GM12878 (cell line): ENCODE data around the gene BSN. TPM values are rescaled to one million over a fixed set of nuclear protein-coding genes. Genes with fewer than 3 reads are reported as not detected.

Experiments used
- ATAC-seq: fragments of 200-7000 bp; cut with Tn5 transposase; 3 replicates; pipeline ENCODE4 v1.9.1; 2020; ENCODE audit warnings: mild to moderate bottlenecking, moderate library complexity
- BruUV-seq: library from RNA; stranded (reverse); fragments of 400-500 nt; replicated peaks from 2 replicates; lab custom pipeline; 2021; lab: Mats Ljungman, UMichigan
- CTCF ChIA-PET: fragments of 300-600 bp; sonication (Branson Sonifier 250); formaldehyde crosslinking; extraction: SDS; loops from one replicate; lab custom pipeline; 2021; ENCODE audit warnings: inconsistent platforms; lab: Yijun Ruan, JAX
- POLR2A ChIA-PET: fragments of 350-600 bp; formaldehyde crosslinking; extraction: SDS; loops from one replicate; lab custom pipeline; 2021; ENCODE audit warnings: inconsistent platforms; lab: Charles Lee
- RAD21 ChIA-PET: fragments of 300-600 bp; sonication (Branson Sonifier 250); formaldehyde crosslinking; loops from one replicate; lab custom pipeline; 2023; ENCODE audit warnings: antibody characterized with exemption; ENCODE audit not compliant: unreplicated experiment; lab: Charles Lee
- SMC1A ChIA-PET: fragments of 300-600 bp; sonication (Branson Sonifier 250); formaldehyde crosslinking; loops from one replicate; lab custom pipeline; 2023; ENCODE audit not compliant: unreplicated experiment, uncharacterized antibody; lab: Charles Lee
- DNase-seq: peaks from one replicate; pipeline ENCODE4 v3.0.0-alpha.2; 2011; ENCODE audit warnings: low read depth, low spot score
- FAIRE-seq: peaks from 3 replicates; lab custom pipeline; 2011; peaks lifted over from hg19 to GRCh38; lab: Jason Lieb, UNC
- H2AFZ ChIP-seq: 2 replicates; pipeline ENCODE4 v1.6.0; 2011; ENCODE audit warnings: low read depth, low read length, control low read depth; ENCODE audit not compliant: control insufficient read depth
- H3K27ac ChIP-seq: 2 replicates; pipeline ENCODE4 v1.5.1; 2011; ENCODE audit warnings: control low read depth; ENCODE audit not compliant: control insufficient read depth, insufficient read depth
- H3K27me3 ChIP-seq, 2 experiments: replicated peaks in 1 of 2; 2 replicates each; pipeline versions ENCODE4 v1.6.0 to v1.6.1; 2011; ENCODE audit warnings: low read length in 1 of 2; ENCODE audit not compliant: control insufficient read depth in 2 of 2, insufficient read depth in 2 of 2
- H3K36me3 ChIP-seq, 2 experiments: 2 replicates each; pipeline ENCODE4 v1.5.1; 2011; ENCODE audit warnings: low read length in 1 of 2; ENCODE audit not compliant: control insufficient read depth in 2 of 2, insufficient read depth in 2 of 2
- H3K4me1 ChIP-seq: 2 replicates; pipeline ENCODE4 v1.6.1; 2011; ENCODE audit warnings: mild to moderate bottlenecking, low read length, moderate library complexity, mixed read lengths; ENCODE audit not compliant: control insufficient read depth, insufficient read depth
- H3K4me2 ChIP-seq: 2 replicates; pipeline ENCODE4 v1.6.0; 2011; ENCODE audit warnings: control low read depth; ENCODE audit not compliant: control insufficient read depth, insufficient read depth
- H3K4me3 ChIP-seq: fragments of 200-600 bp; sonication (generic); 2 replicates; pipeline ENCODE4 v1.5.1; 2016
- H3K79me2 ChIP-seq: 2 replicates; pipeline ENCODE4 v1.6.0; 2011; ENCODE audit warnings: low read length; ENCODE audit not compliant: control insufficient read depth, insufficient read depth
- H3K9ac ChIP-seq: 2 replicates; pipeline ENCODE4 v1.8.0; 2011; ENCODE audit warnings: low read length, control low read depth, mixed read lengths; ENCODE audit not compliant: control insufficient read depth, insufficient read depth
- H3K9me3 ChIP-seq: replicated peaks from 3 replicates; pipeline ENCODE4 v1.5.1; 2011; ENCODE audit warnings: mild to moderate bottlenecking, low read length; ENCODE audit not compliant: control insufficient read depth, insufficient read depth
- H4K20me1 ChIP-seq: 2 replicates; pipeline ENCODE4 v1.6.0; 2011; ENCODE audit not compliant: control insufficient read depth, insufficient read depth
- BMI1 ChIP-seq: fragments of 450-650 bp; IDR thresholded peaks from 2 replicates; pipeline ENCODE4 v1.6.1; 2016; ENCODE audit warnings: mild to moderate bottlenecking, moderate library complexity, borderline replicate concordance
- FOXM1 ChIP-seq: IDR thresholded peaks from 2 replicates; pipeline ENCODE4 v1.6.1; 2012; ENCODE audit warnings: low read depth, mild to moderate bottlenecking, inconsistent platforms, low read length, moderate library complexity
- RUNX3 ChIP-seq: IDR thresholded peaks from 2 replicates; pipeline ENCODE4 v1.6.1; 2012; ENCODE audit warnings: low read length, inconsistent platforms
- ZBTB4 ChIP-seq: fragments of 450-650 bp; formaldehyde crosslinking; IDR thresholded peaks from 2 replicates; pipeline ENCODE4 v1.4.0; 2022; ENCODE audit warnings: mild to moderate bottlenecking, moderate library complexity
- ZNF687 ChIP-seq: fragments of 450-650 bp; IDR thresholded peaks from 2 replicates; pipeline ENCODE4 v1.6.1; 2017; ENCODE audit warnings: mild to moderate bottlenecking, moderate library complexity
- ZZZ3 ChIP-seq: IDR thresholded peaks from 2 replicates; pipeline ENCODE4 v1.6.1; 2011; ENCODE audit warnings: low read depth; ENCODE audit not compliant: control insufficient read depth, insufficient read length
- WGBS: methylation state at CpG from one replicate; pipeline ENCODE4 v1.1.6; 2016; ENCODE audit warnings: low lambda C conversion rate; ENCODE audit not compliant: insufficient replicate concordance, insufficient coverage; ENCODE audit errors: missing lambda C conversion rate; 5-methylcytosine and 5-hydroxymethylcytosine counted together
- in situ Hi-C: fragments of 300-500 bp; cut with MboI; formaldehyde crosslinking; loops from 9 replicates; pipeline ENCODE4 v1.14.3; 2018; ENCODE audit warnings: mixed read lengths
- intact Hi-C: fragments of 100-400 bp; cut with micrococcal nuclease; formaldehyde crosslinking; loops from one replicate; pipeline ENCODE4 v1.14.2; 2022; ENCODE audit not compliant: unreplicated experiment
- polyA plus RNA-seq, 11 experiments: library from polyadenylated mRNA; depleted of rRNA in 4 of 11; unstranded in 6 of 11; stranded (reverse) in 5 of 11; fragments of >200 nt; fragmentation: Nextera tagmentation in 4 of 11; fragmentation: Illumina TruSeq in 1 of 11; extraction: Ambion mirVana in 4 of 11; extraction: Trizol in 1 of 11; gene quantifications; 1 replicate in 1 of 11; 2 replicates in 10 of 11; pipeline versions ENCODE4 v1.2.1 to v1.2.3, GENCODE V29; 2011 to 2016; ENCODE audit warnings: inconsistent platforms in 2 of 11, missing spikeins in 2 of 11, low read depth in 1 of 11
- total RNA-seq, 4 experiments: library from RNA; depleted of rRNA in 3 of 4; stranded (reverse); fragments of >200 nt in 3 of 4; fragmentation: Illumina TruSeq in 1 of 4; extraction: Trizol in 1 of 4; gene quantifications; 2 replicates each; pipeline versions ENCODE4 v1.2.1 to v1.2.3, GENCODE V29; 2013 to 2021
- TF ChIP-seq, protein P1 (sequence below): IDR thresholded peaks from 2 replicates; pipeline ENCODE4 v1.6.1; 2011; ENCODE audit warnings: low read depth, low read length, improper control_type of control experiment, borderline replicate concordance

BSN gene
- total and polyA plus RNA-seq, 10 of the 15 experiments (the other 5 are each of a cell fraction or from before 2014, with no cell fraction given): under 0.01 to 0.19 (median 0.05) TPM; not detected in 1

- TF ChIP-seq, protein P1, sequence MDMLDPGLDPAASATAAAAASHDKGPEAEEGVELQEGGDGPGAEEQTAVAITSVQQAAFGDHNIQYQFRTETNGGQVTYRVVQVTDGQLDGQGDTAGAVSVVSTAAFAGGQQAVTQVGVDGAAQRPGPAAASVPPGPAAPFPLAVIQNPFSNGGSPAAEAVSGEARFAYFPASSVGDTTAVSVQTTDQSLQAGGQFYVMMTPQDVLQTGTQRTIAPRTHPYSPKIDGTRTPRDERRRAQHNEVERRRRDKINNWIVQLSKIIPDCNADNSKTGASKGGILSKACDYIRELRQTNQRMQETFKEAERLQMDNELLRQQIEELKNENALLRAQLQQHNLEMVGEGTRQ: no peak
- TF ChIP-seq ZZZ3 (no peak), ZBTB4 (CRISPR knock-in tag) (no peak), BMI1 (no peak)
These were observed 163.9 kb downstream of the BSN start (continued) for GRCh38 chr3:49717959-49718857.

- Histone ChIP-seq H3K9ac (peak overlapping the region; percentile 30; the same call in 1 of the 2 replicates), H3K79me2 (peaks cover 18% of the 10 kb centered on the region), H4K20me1 (no peaks in the 10 kb centered on the region), H2AFZ (no peak overlapping the region; the same call in 1 of the 2 replicates), H3K4me3 (no peak overlapping the region; the same call in 1 of the 2 replicates), H3K27ac (no peak overlapping the region), H3K4me1 (peaks cover 14% of the 10 kb centered on the region), H3K9me3 (no peaks in the 10 kb centered on the region; the same call in 2 of the 3 replicates), H3K27me3 (no peaks in the 10 kb centered on the region), H3K36me3 (peaks cover 3 to 9% of the 10 kb centered on the region in 2 experiments; a peak in 3 of 4 replicates), H3K4me2 (peak overlapping the region; percentile 95)
- ChIA-PET RAD21 (interaction anchor here (1.3 to 1.4 kb wide), 2 partner anchors 85 to 179 kb away, joined by 3 read pairs; partner anchors contain the start of gene INKA1), SMC1A (no interaction called here), POLR2A (interaction anchor here (0.6 kb wide), 1 partner anchor 1907 kb away, joined by 5 read pairs; no protein-coding TSS in a partner anchor)
- intact Hi-C loops (no loop called here), in situ Hi-C loops (no loop called here)
- no peak for DNase-seq
- no TSS peak for BruUV-seq
- no peak for FAIRE-seq
- no peak for ATAC-seq
- WGBS: 45% methylated on average over 33 of the region's 33 CpGs
- TF ChIP-seq ZNF687 (no peak), RUNX3 (0 out of 2 replicates have a peak, but pooled peaks have one; percentile 3), FOXM1 (no peak)
- TF ChIP-seq, all 136 proteins: peak for 1
- CTCF ChIA-PET: interaction anchor here (0.5 to 1.9 kb wide), 7 partner anchors 43 to 253 kb away, joined by 3 to 8 read pairs (median 3); partner anchors contain the start of gene CDHR4
These were observed 164.6 kb downstream of the BSN start for GRCh38 chr3:49718858-49719213.
